HepG2 (cell line): ENCODE results near the gene MYL6. TPM values are rescaled to one million over a fixed set of nuclear protein-coding genes. Genes with fewer than 3 reads are reported as not detected.

Source experiments
- AGO1 ChIP-seq: fragments of 200-400 bp; formaldehyde crosslinking; IDR thresholded peaks from 2 replicates; pipeline ENCODE4 v1.6.1; 2017; ENCODE audit warnings: mild to moderate bottlenecking, low read depth, low read length, moderate library complexity; ENCODE audit not compliant: poor library complexity, severe bottlenecking
- DMAP1 ChIP-seq: IDR thresholded peaks from 2 replicates; pipeline ENCODE4 v1.6.1; 2016
- ELF1 ChIP-seq: sonication (generic); formaldehyde crosslinking; IDR thresholded peaks from 2 replicates; pipeline ENCODE4 v1.4.0; 2020; ENCODE audit warnings: missing genetic modification reagents
- FOXO1 ChIP-seq: sonication (generic); formaldehyde crosslinking; IDR thresholded peaks from 2 replicates; pipeline ENCODE4 v1.4.0; 2020; ENCODE audit warnings: missing genetic modification reagents
- GLI4 ChIP-seq: sonication (generic); formaldehyde crosslinking; IDR thresholded peaks from 2 replicates; pipeline ENCODE4 v1.5.1; 2020; ENCODE audit warnings: missing genetic modification reagents, mild to moderate bottlenecking, moderate library complexity, borderline replicate concordance
- GPBP1L1 ChIP-seq: sonication (generic); formaldehyde crosslinking; IDR thresholded peaks from 2 replicates; pipeline ENCODE4 v1.5.0; 2020; ENCODE audit warnings: mild to moderate bottlenecking, missing genetic modification reagents
- IRF9 ChIP-seq: sonication (generic); formaldehyde crosslinking; IDR thresholded peaks from 2 replicates; pipeline ENCODE4 v1.8.0; 2022; ENCODE audit warnings: missing genetic modification reagents, mild to moderate bottlenecking, borderline replicate concordance
- KLF16 ChIP-seq, 2 experiments: sonication (generic) in 1 of 2; formaldehyde crosslinking in 1 of 2; IDR thresholded peaks; 2 replicates each; pipeline versions ENCODE4 v1.6.1 to v1.8.0; 2016 to 2023; ENCODE audit warnings: missing genetic modification reagents in 2 of 2, missing compliant biosample characterization in 1 of 2
- MAFF ChIP-seq: IDR thresholded peaks from 2 replicates; pipeline ENCODE4 v1.6.1; 2011; ENCODE audit warnings: low read depth, low read length, improper control_type of control experiment
- MIER2 ChIP-seq: IDR thresholded peaks from 2 replicates; pipeline ENCODE4 v1.6.1; 2016; ENCODE audit warnings: missing biosample characterization, missing genetic modification reagents
- NFE2L2 ChIP-seq: fragments of 150-350 bp; IDR thresholded peaks from 2 replicates; pipeline ENCODE4 v1.6.1; 2014; ENCODE audit warnings: low read length
- NFYB ChIP-seq: sonication (generic); formaldehyde crosslinking; IDR thresholded peaks from 2 replicates; pipeline ENCODE4 v1.4.0; 2020; ENCODE audit warnings: missing genetic modification reagents
- NR2F2 ChIP-seq: IDR thresholded peaks from 2 replicates; pipeline ENCODE4 v1.6.1; 2012; ENCODE audit warnings: low read depth, inconsistent platforms, borderline replicate concordance
- PITX1 ChIP-seq: sonication (generic); formaldehyde crosslinking; IDR thresholded peaks from 2 replicates; pipeline ENCODE4 v1.5.1; 2020; ENCODE audit warnings: mild to moderate bottlenecking, missing genetic modification reagents
- SNRNP70 ChIP-seq: fragments of 200-400 bp; formaldehyde crosslinking; IDR thresholded peaks from 2 replicates; pipeline ENCODE4 v1.6.1; 2017; ENCODE audit warnings: mild to moderate bottlenecking, low read depth, low read length, moderate library complexity
- YEATS4 ChIP-seq: sonication (generic); formaldehyde crosslinking; IDR thresholded peaks from 2 replicates; pipeline ENCODE4 v1.4.0; 2020; ENCODE audit warnings: missing genetic modification reagents, borderline replicate concordance
- ZBTB21 ChIP-seq: sonication (generic); formaldehyde crosslinking; IDR thresholded peaks from 2 replicates; pipeline ENCODE4 v1.4.0; 2020; ENCODE audit warnings: missing genetic modification reagents
- ZNF263 ChIP-seq: sonication (generic); formaldehyde crosslinking; IDR thresholded peaks from 2 replicates; pipeline ENCODE4 v1.4.0; 2020; ENCODE audit warnings: missing genetic modification reagents
- ZNF383 ChIP-seq: sonication (generic); formaldehyde crosslinking; IDR thresholded peaks from 2 replicates; pipeline ENCODE4 v1.4.0; 2020; ENCODE audit warnings: missing genetic modification reagents, mild to moderate bottlenecking, borderline replicate concordance
- ZNF580 ChIP-seq: IDR thresholded peaks from 2 replicates; pipeline ENCODE4 v1.6.1; 2016; ENCODE audit warnings: low read depth, borderline replicate concordance
- ZNF749 ChIP-seq: sonication (generic); formaldehyde crosslinking; IDR thresholded peaks from 2 replicates; pipeline ENCODE4 v1.8.0; 2022; ENCODE audit warnings: mild to moderate bottlenecking, missing genetic modification reagents, moderate library complexity, borderline replicate concordance
- ZSCAN21 ChIP-seq: sonication (generic); formaldehyde crosslinking; IDR thresholded peaks from 2 replicates; pipeline ENCODE4 v1.8.0; 2022; ENCODE audit warnings: mild to moderate bottlenecking, missing genetic modification reagents, moderate library complexity, borderline replicate concordance
- polyA plus RNA-seq, 8 experiments: library from polyadenylated mRNA; depleted of rRNA in 3 of 8; stranded (reverse) in 7 of 8; unstranded in 1 of 8; fragments of >200 nt; fragmentation: Illumina TruSeq in 4 of 8; extraction: Trizol in 4 of 8; gene quantifications; 2 replicates each; pipeline versions ENCODE4 v1.2.1 to v1.2.3, GENCODE V29; 2011 to 2016; ENCODE audit warnings: low read depth in 4 of 8, missing spikeins in 1 of 8, mixed read lengths in 1 of 8; ENCODE audit not compliant: insufficient read depth in 1 of 8
- total RNA-seq, 5 experiments: library from RNA; depleted of rRNA; stranded (reverse); fragments of >200 nt; fragmentation: Illumina TruSeq; extraction: Trizol; gene quantifications; 2 replicates each; pipeline ENCODE4 v1.2.3, GENCODE V29; 2016; ENCODE audit warnings: low read depth in 1 of 5
- TF ChIP-seq, protein P1 (sequence below): IDR thresholded peaks from 2 replicates; pipeline ENCODE4 v1.6.1; 2016; ENCODE audit warnings: low read depth, control low read depth

Gene MYL6
- total and polyA plus RNA-seq, 2 of the 13 experiments (the other 11 are each of a cell fraction or from before 2014, with no cell fraction given) = 1,127 to 1,192 TPM

DNA sequence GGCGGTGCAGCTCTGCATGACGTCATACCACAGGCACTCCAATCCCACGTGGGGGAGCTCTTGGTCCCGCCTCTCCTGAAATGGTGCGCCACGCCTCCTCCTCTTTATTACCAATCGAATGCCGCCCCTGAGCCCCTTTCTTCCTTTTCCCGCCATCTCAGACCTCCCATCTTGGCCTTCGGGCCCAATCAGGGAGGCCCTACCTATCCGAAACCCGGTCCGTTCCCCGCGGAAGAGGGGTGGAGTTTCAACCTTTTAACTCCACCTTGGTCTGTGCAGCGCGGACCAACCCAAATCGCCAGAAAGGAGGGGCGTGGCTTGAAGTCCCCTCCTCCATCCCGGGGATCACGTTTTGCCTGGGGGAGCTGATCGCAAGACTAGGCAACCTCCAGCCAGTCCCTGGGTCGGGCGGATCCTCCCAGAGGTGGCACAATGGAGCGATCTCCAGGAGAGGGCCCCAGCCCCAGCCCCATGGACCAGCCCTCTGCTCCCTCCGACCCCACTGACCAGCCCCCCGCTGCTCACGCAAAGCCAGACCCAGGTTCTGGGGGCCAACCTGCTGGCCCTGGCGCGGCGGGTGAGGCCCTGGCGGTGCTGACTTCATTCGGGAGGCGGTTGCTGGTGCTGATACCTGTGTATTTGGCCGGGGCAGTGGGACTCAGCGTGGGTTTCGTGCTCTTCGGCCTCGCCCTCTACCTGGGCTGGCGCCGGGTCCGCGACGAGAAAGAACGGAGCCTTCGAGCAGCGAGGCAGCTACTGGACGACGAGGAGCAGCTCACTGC lies 30.1 kb upstream of the MYL6 start, which contains the start of gene ESYT1 (continued):
- peak in 1 of 2 experiments; percentile 69; a peak in 2 of 4 replicates for TF ChIP-seq KLF16 (CRISPR knock-in tag; IDR thresholded peaks at IDR 0.05)
- TF ChIP-seq MAFF = no peak
- peak; percentile 45; the same call in 1 of the 2 replicates for TF ChIP-seq ZNF749 (CRISPR knock-in tag)
- TF ChIP-seq NR2F2 = no peak
- TF ChIP-seq ZNF580 (CRISPR knock-in tag) = no peak
- no peak; the same call in 1 of the 2 replicates for TF ChIP-seq YEATS4
- TF ChIP-seq NFYB = peak; percentile 85
- TF ChIP-seq AGO1 = peak; percentile 69
- TF ChIP-seq FOXO1 = no peak
- peak; percentile 52 for TF ChIP-seq DMAP1 (CRISPR knock-in tag)
- TF ChIP-seq ELF1 (CRISPR knock-in tag) = peak; percentile 50
- TF ChIP-seq ZBTB21 (CRISPR knock-in tag) = peak; percentile 88
- TF ChIP-seq ZNF263 (CRISPR knock-in tag) = peak; percentile 63; the same call in 1 of the 2 replicates
- TF ChIP-seq, protein P1, sequence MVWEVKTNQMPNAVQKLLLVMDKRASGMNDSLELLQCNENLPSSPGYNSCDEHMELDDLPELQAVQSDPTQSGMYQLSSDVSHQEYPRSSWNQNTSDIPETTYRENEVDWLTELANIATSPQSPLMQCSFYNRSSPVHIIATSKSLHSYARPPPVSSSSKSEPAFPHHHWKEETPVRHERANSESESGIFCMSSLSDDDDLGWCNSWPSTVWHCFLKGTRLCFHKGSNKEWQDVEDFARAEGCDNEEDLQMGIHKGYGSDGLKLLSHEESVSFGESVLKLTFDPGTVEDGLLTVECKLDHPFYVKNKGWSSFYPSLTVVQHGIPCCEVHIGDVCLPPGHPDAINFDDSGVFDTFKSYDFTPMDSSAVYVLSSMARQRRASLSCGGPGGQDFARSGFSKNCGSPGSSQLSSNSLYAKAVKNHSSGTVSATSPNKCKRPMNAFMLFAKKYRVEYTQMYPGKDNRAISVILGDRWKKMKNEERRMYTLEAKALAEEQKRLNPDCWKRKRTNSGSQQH (CRISPR knock-in tag) = no peak
- TF ChIP-seq PITX1 (CRISPR knock-in tag) = peak; percentile 32; the same call in 1 of the 2 replicates
- peak; percentile 74; the same call in 1 of the 2 replicates for TF ChIP-seq ZSCAN21 (CRISPR knock-in tag)
- TF ChIP-seq NFE2L2 = no peak
- peak; percentile 77; the same call in 1 of the 2 replicates for TF ChIP-seq GLI4 (CRISPR knock-in tag)
- no peak; the same call in 1 of the 2 replicates for TF ChIP-seq IRF9 (CRISPR knock-in tag)
- no peak for TF ChIP-seq GPBP1L1 (CRISPR knock-in tag)
- TF ChIP-seq SNRNP70 = no peak
- TF ChIP-seq MIER2 (CRISPR knock-in tag) = no peak
- TF ChIP-seq ZNF383 (CRISPR knock-in tag) = 0 out of 2 replicates have a peak, but pooled peaks have one; percentile 13
